SH-SY5Y (cell line): ENCODE measurements around the gene KRTAP29-1.

Source experiments
- GATA2 ChIP-seq: IDR thresholded peaks from 2 replicates; pipeline ENCODE4 v1.6.1; 2011; ENCODE audit warnings: mild to moderate bottlenecking, low read depth, low read length
- GATA3 ChIP-seq: IDR thresholded peaks from 2 replicates; pipeline ENCODE4 v1.6.1; 2011; ENCODE audit warnings: low read depth, mild to moderate bottlenecking, low read length, moderate library complexity

GRCh38 chr17:41308251-41308917, 5.7 kb upstream of the KRTAP29-1 start:
- TF ChIP-seq GATA2 (no peak), GATA3 (no peak)
